GM12891 (cell line): ENCODE measurements around the gene GATAD2A.

Experiments
- POLR2A ChIP-seq: IDR thresholded peaks from 2 replicates; pipeline ENCODE4 v1.6.1; 2011; ENCODE audit warnings: low read depth, low read length, control low read depth
- POLR2AphosphoS5 ChIP-seq: IDR thresholded peaks from 2 replicates; pipeline ENCODE4 v1.6.1; 2011; ENCODE audit warnings: low read depth, low read length, control low read depth
- TAF1 ChIP-seq: IDR thresholded peaks from 2 replicates; pipeline ENCODE4 v1.6.1; 2011; ENCODE audit warnings: low read depth, low read length, control low read depth

- no peak for TF ChIP-seq POLR2A
- TF ChIP-seq TAF1 = no peak
- TF ChIP-seq POLR2AphosphoS5 = no peak
Observed at GRCh38 chr19:19464339-19465098, 59.0 kb downstream of the GATAD2A start.
